ENCODE data around the gene ALLC.
"Not testable (repeated sequence)": the region's sequence is repeated elsewhere in the genome, so short reads cannot be mapped to it uniquely, and the experiment has no call there.

ALLC gene

GRCh38 chr2:3633982-3634595 lies 23.9 kb upstream of the ALLC start:
- DNase-seq (ENCODE audit: extremely low read depth, low read depth), result no peak
- TF ChIP-seq CTCF (IDR thresholded peaks at IDR 0.05; ENCODE audit: low read depth, low read length), result no peak

GRCh38 chr2:3634596-3635121 lies 23.3 kb upstream of the ALLC start:
- DNase-seq (ENCODE audit: extremely low read depth, low read depth), result no peak

GRCh38 chr2:3635171-3635974 lies 22.6 kb upstream of the ALLC start:
- DNase-seq (ENCODE audit: extremely low read depth, low read depth), result no peak
- no peak for TF ChIP-seq CTCF (IDR thresholded peaks at IDR 0.05; ENCODE audit: low read depth, low read length)

More at GRCh38 chr2:3634596-3635121, 23.3 kb upstream of the ALLC start:
- TF ChIP-seq CTCF (IDR thresholded peaks at IDR 0.05; ENCODE audit: low read depth, low read length), result no peak

- DNase-seq (ENCODE audit: extremely low read depth, low read depth), result not testable (repeated sequence)
Observed at GRCh38 chr2:3635975-3636327, 22.0 kb upstream of the ALLC start.

- TF ChIP-seq CTCF (IDR thresholded peaks at IDR 0.05; ENCODE audit: low read depth, low read length), result no peak
- DNase-seq (ENCODE audit: extremely low read depth, low read depth), result no peak
Observed at GRCh38 chr2:3636586-3637310, 21.3 kb upstream of the ALLC start.

GRCh38 chr2:3637311-3637675 lies 20.7 kb upstream of the ALLC start:
- no peak for DNase-seq (ENCODE audit: extremely low read depth, low read depth)

More at GRCh38 chr2:3637311-3637675, 20.7 kb upstream of the ALLC start:
- TF ChIP-seq CTCF (IDR thresholded peaks at IDR 0.05; ENCODE audit: low read depth, low read length), result no peak
